GM18520 (cell line): ENCODE results near the gene GPR34.
"Not testable (repeated sequence)": the region's sequence is repeated elsewhere in the genome, so short reads cannot be mapped to it uniquely, and the experiment has no call there.

ENCODE experiments used
- ATAC-seq: cut with Tn5 transposase; IDR thresholded peaks from one replicate; pipeline ENCODE4 v1.9.1; 2021; ENCODE audit not compliant: unreplicated experiment

GPR34 gene

GRCh38 chrX:41688835-41689234, at the start of gene GPR34:
Gene GPR34, plus strand, starts transcription at chrX:41688973. Its CDS starts 6,661 bp downstream, at chrX:41695634.
- ATAC-seq = no peak

GRCh38 chrX:41646201-41646600, 42.6 kb upstream of the GPR34 start:
- not testable (repeated sequence) for ATAC-seq

GRCh38 chrX:41653125-41653524, 35.6 kb upstream of the GPR34 start:
- ATAC-seq = no peak

- no peak for ATAC-seq
Observed at GRCh38 chrX:41655101-41655500, 33.7 kb upstream of the GPR34 start.

GRCh38 chrX:41655631-41656030, 33.1 kb upstream of the GPR34 start:
- no peak for ATAC-seq

- ATAC-seq = no peak
Observed at GRCh38 chrX:41661366-41662095, 27.2 kb upstream of the GPR34 start.

- peak; percentile 84 for ATAC-seq
Observed at GRCh38 chrX:41664375-41664901, 24.3 kb upstream of the GPR34 start.

- no peak for ATAC-seq
Observed at GRCh38 chrX:41664908-41665307, 23.9 kb upstream of the GPR34 start.

- ATAC-seq = no peak
Observed at GRCh38 chrX:41665686-41666085, 23.1 kb upstream of the GPR34 start.

- ATAC-seq = no peak
Observed at GRCh38 chrX:41666251-41666650, 22.5 kb upstream of the GPR34 start.

GRCh38 chrX:41667631-41668030, 21.1 kb upstream of the GPR34 start:
- no peak for ATAC-seq

GRCh38 chrX:41670112-41670511, 18.7 kb upstream of the GPR34 start:
- no peak for ATAC-seq

GRCh38 chrX:41671082-41671481, 17.7 kb upstream of the GPR34 start:
- ATAC-seq = no peak

GRCh38 chrX:41672643-41673042, 16.1 kb upstream of the GPR34 start:
- ATAC-seq = no peak

GRCh38 chrX:41676361-41676760, 12.4 kb upstream of the GPR34 start:
- not testable (repeated sequence) for ATAC-seq

GRCh38 chrX:41677183-41678060, 11.4 kb upstream of the GPR34 start:
- no peak for ATAC-seq

- no peak for ATAC-seq
Observed at GRCh38 chrX:41684138-41684537, 4.6 kb upstream of the GPR34 start.

GRCh38 chrX:41684940-41685339, 3.8 kb upstream of the GPR34 start:
- ATAC-seq = no peak

- no peak for ATAC-seq
Observed at GRCh38 chrX:41686788-41687187, 2.0 kb upstream of the GPR34 start.

- no peak for ATAC-seq
Observed at GRCh38 chrX:41688156-41688555, 617 bp upstream of the GPR34 start.

- no peak for ATAC-seq
Observed at GRCh38 chrX:41689711-41690110, 938 bp downstream of the GPR34 start.
